ENCODE measurements around the gene SP1. TPM values are rescaled to one million over a fixed set of nuclear protein-coding genes. Genes with fewer than 3 reads are reported as not detected.
A peak's percentile ranks its signal among the peaks of the same experiment; 100 is the strongest.

Gene SP1
- total and polyA plus RNA-seq, 9 of the 15 experiments (the other 6 are each of a cell fraction or from before 2014, with no cell fraction given): 8.0 to 65.5 (median 41.6) TPM

DNA sequence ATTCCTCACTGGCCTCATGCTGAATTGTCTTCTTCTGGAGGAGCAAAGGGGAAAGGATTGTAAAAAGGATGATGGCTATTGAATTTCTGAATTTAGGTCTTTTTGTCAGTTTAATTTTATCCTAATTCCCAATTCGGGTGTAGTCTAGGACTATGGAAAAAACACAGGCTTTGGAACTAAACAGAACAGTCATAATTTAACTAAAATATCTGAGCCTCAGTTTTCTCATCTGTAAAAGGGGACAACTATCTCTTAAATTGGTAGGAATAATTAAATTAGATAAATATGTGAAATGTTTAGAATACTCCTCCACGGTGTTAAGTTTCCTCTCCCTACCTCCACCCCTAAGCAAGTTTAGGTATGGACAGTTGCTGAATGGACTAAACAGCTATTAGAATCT lies 3.2 kb upstream of the SP1 start (continued):
- TF ChIP-seq, protein P1, sequence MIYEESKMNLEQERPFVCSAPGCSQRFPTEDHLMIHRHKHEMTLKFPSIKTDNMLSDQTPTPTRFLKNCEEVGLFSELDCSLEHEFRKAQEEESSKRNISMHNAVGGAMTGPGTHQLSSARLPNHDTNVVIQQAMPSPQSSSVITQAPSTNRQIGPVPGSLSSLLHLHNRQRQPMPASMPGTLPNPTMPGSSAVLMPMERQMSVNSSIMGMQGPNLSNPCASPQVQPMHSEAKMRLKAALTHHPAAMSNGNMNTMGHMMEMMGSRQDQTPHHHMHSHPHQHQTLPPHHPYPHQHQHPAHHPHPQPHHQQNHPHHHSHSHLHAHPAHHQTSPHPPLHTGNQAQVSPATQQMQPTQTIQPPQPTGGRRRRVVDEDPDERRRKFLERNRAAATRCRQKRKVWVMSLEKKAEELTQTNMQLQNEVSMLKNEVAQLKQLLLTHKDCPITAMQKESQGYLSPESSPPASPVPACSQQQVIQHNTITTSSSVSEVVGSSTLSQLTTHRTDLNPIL (CRISPR knock-in tag; IDR thresholded peaks at IDR 0.05): no peak
- no peak for TF ChIP-seq ZNF699 (CRISPR knock-in tag; IDR thresholded peaks at IDR 0.05; ENCODE audit: insufficient replicate concordance)
- peak in 1 of 2 experiments; percentile 86; a peak in 3 of 4 replicates for TF ChIP-seq KDM1A (IDR thresholded peaks at IDR 0.05)
- TF ChIP-seq, protein P2, sequence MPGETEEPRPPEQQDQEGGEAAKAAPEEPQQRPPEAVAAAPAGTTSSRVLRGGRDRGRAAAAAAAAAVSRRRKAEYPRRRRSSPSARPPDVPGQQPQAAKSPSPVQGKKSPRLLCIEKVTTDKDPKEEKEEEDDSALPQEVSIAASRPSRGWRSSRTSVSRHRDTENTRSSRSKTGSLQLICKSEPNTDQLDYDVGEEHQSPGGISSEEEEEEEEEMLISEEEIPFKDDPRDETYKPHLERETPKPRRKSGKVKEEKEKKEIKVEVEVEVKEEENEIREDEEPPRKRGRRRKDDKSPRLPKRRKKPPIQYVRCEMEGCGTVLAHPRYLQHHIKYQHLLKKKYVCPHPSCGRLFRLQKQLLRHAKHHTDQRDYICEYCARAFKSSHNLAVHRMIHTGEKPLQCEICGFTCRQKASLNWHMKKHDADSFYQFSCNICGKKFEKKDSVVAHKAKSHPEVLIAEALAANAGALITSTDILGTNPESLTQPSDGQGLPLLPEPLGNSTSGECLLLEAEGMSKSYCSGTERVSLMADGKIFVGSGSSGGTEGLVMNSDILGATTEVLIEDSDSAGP (CRISPR knock-in tag; IDR thresholded peaks at IDR 0.05): no peak
- no peak for TF ChIP-seq NEUROD1 (IDR thresholded peaks at IDR 0.05; ENCODE audit: borderline replicate concordance, low read depth, low read length, partially characterized antibody)
- no peak for TF ChIP-seq NCOA2 (IDR thresholded peaks at IDR 0.05; ENCODE audit: partially characterized antibody in 2 of 2)
- no peak for TF ChIP-seq ZNF239 (CRISPR knock-in tag; IDR thresholded peaks at IDR 0.05)
- no peak for TF ChIP-seq TRIM24 (IDR thresholded peaks at IDR 0.05)

DNA sequence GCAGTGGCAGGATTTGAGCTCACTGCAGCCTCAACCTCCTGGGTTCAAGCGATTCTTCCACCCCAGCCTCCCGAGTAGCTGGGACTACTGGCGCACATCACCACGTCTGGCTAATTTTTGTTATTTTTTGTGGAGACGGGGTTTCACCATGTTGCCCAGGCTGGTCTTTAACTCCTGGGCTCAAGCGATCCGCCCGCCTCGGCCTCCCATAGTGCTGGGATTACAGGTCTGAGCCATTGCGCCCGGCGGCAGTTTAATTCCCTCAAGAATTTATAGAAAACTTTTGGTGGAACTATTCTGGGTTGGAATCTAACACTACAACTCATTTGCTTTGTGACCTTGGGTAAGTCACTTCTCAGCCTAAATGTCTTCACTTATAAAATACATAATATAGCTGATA lies 1.8 kb upstream of the SP1 start:
- Histone ChIP-seq H3K36me3 (ENCODE audit: control insufficient read depth, insufficient read depth, low read length) (peaks cover 23% of the 10 kb centered on the region), H3K4me1 (replicated peaks in 1 of 2; ENCODE audit: control insufficient read depth in 2 of 2, insufficient read depth in 2 of 2, low read length in 2 of 2) (peaks cover 22 to 33% of the 10 kb centered on the region in 2 experiments), H2AFZ (ENCODE audit: low read depth, low read length) (peak overlapping the region; percentile 57), H4K20me1 (replicated peaks; ENCODE audit: control insufficient read depth, insufficient read depth, low read length) (no peaks in the 10 kb centered on the region), H3K9me1 (ENCODE audit: control insufficient read depth, insufficient read depth, low read length) (no peaks in the 10 kb centered on the region), H3K27ac (ENCODE audit: extremely low read depth, low read depth, low read length) (peak overlapping the region; percentile 92), H3K4me3 (no peak overlapping the region), H3K27me3 (ENCODE audit: control insufficient read depth in 2 of 2, insufficient read depth in 2 of 2, low read length in 2 of 2) (no peaks in the 10 kb centered on the region), H3K79me2 (ENCODE audit: control insufficient read depth, insufficient read depth, low read length) (peaks cover 26% of the 10 kb centered on the region), H3K9me3 (replicated peaks; ENCODE audit: control insufficient read depth, insufficient read depth, low read depth, low read length) (no peaks in the 10 kb centered on the region), H3K9ac (ENCODE audit: insufficient read depth in 1 of 2, low read depth in 2 of 2, low read length in 2 of 2) (peak overlapping the region; percentile 57 to 92), H3K4me2 (ENCODE audit: insufficient read depth, low read length) (peak overlapping the region; percentile 87)
- ChIA-PET CTCF (ENCODE audit: low intra/inter-chr PET ratio) (no interaction called here), POLR2A (interaction anchor here (0.7 to 2.2 kb wide), 6 partner anchors 11 to 58 kb away, joined by 3 to 15 read pairs (median 4); no protein-coding TSS in a partner anchor)
- DNase-seq (ENCODE audit: extremely low read depth in 1 of 4, low spot score in 3 of 4): no peak
- BruUV-seq (replicated peaks): no TSS peak
- 0 out of 4 replicates have a peak, but pooled peaks of 1 of the 2 experiments have one; percentile 13 for TF ChIP-seq HDAC1 (IDR thresholded peaks at IDR 0.05)
- TF ChIP-seq RCOR1 (IDR thresholded peaks at IDR 0.05; ENCODE audit: borderline replicate concordance in 1 of 2, low read depth in 2 of 2, low read length in 2 of 2): no peak
- peak in 1 of 2 experiments; percentile 14; a peak in 1 of 4 replicates for TF ChIP-seq TEAD1 (CRISPR knock-in tag; IDR thresholded peaks at IDR 0.05)
- TF ChIP-seq, protein P3, sequence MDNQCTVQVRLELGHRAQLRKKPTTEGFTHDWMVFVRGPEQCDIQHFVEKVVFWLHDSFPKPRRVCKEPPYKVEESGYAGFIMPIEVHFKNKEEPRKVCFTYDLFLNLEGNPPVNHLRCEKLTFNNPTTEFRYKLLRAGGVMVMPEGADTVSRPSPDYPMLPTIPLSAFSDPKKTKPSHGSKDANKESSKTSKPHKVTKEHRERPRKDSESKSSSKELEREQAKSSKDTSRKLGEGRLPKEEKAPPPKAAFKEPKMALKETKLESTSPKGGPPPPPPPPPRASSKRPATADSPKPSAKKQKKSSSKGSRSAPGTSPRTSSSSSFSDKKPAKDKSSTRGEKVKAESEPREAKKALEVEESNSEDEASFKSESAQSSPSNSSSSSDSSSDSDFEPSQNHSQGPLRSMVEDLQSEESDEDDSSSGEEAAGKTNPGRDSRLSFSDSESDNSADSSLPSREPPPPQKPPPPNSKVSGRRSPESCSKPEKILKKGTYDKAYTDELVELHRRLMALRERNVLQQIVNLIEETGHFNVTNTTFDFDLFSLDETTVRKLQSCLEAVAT (IDR thresholded peaks at IDR 0.05): peak in 1 of 2 experiments; percentile 64; a peak in 2 of 4 replicates
- WGBS (ENCODE audit: insufficient coverage, low coverage, missing lambda C conversion rate): 90% methylated on average over 8 of the region's 12 CpGs
- no peak for FAIRE-seq
- in situ Hi-C loops (cut with MboI) (no loop called here), intact Hi-C loops (cut with micrococcal nuclease) (no loop called here)
- no peak for ATAC-seq
